ENCODE data around the gene C14orf180. TPM values are rescaled to one million over a fixed set of nuclear protein-coding genes. Genes with fewer than 3 reads are reported as not detected.
A peak's percentile ranks its signal among the peaks of the same experiment; 100 is the strongest.

The C14orf180 gene
- total and polyA plus RNA-seq, 2 donors from 2014 or later = 2.1 to 3.1 TPM

DNA sequence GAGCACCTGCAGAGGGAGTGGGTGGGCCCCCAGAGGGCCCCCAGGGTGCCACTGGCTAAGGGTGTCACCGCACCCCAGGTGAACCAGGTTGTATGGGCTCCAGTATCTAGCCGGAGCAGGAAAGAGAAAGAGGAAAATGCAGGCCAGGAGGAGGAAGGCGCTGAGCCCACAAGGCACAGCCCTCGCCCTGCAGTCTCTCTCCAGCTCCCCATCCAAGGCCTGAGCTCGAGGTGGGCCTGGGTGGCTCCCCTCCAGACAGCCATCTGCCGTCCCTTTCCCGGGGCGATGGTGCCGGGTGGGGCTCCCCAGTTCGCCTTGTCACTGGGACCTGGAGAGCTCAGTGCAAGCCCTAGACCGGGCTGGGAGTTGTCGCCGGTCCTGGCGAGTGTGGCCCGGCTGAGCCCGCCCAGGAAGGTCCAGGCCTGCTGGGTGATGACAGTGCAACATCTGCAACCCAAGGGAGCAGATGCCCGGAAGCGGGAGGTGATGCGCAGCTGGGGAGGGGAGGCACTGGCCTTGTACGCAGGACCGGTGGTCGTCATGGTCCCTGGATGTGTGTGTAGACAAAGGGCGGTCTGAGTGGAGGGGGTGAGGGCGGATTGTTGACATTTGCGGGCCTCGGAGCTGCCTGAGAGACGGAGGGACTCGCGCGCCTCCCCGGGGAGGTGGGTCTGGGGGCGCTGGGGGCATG, 24.3 kb downstream of the C14orf180 start:
- TF ChIP-seq, protein P1, sequence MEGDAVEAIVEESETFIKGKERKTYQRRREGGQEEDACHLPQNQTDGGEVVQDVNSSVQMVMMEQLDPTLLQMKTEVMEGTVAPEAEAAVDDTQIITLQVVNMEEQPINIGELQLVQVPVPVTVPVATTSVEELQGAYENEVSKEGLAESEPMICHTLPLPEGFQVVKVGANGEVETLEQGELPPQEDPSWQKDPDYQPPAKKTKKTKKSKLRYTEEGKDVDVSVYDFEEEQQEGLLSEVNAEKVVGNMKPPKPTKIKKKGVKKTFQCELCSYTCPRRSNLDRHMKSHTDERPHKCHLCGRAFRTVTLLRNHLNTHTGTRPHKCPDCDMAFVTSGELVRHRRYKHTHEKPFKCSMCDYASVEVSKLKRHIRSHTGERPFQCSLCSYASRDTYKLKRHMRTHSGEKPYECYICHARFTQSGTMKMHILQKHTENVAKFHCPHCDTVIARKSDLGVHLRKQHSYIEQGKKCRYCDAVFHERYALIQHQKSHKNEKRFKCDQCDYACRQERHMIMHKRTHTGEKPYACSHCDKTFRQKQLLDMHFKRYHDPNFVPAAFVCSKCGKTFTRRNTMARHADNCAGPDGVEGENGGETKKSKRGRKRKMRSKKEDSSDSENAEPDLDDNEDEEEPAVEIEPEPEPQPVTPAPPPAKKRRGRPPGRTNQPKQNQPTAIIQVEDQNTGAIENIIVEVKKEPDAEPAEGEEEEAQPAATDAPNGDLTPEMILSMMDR (IDR thresholded peaks at IDR 0.05; ENCODE audit: borderline replicate concordance, extremely low read depth, insufficient read depth) = no peak
- DNase-seq (peak in 1 of 5 donors; percentile 64), FAIRE-seq (no peak)
- Histone ChIP-seq H3K4me1 (ENCODE audit: control insufficient read depth in 2 of 3, insufficient read depth in 2 of 3, low read depth in 1 of 3, low read length in 3 of 3) (no peaks in the 10 kb centered on the region), H3K9me3 (ENCODE audit: control insufficient read depth in 2 of 3, insufficient read depth in 1 of 3, low read length in 3 of 3) (no peaks in the 10 kb centered on the region), H3K9ac (ENCODE audit: low read length in 3 of 3) (no peak overlapping the region), H3K27me3 (ENCODE audit: control insufficient read depth, insufficient read depth, low read length) (peaks cover 5% of the 10 kb centered on the region), H3K27ac (ENCODE audit: low read depth in 2 of 2, low read length in 2 of 2) (no peak overlapping the region), H3K4me3 (ENCODE audit: low read length in 3 of 3) (no peak overlapping the region), H3K36me3 (ENCODE audit: control insufficient read depth in 2 of 3, insufficient read depth in 3 of 3, low read length in 3 of 3) (no peaks in the 10 kb centered on the region)
- intact Hi-C loops (cut with DNase I) = no loop called here

DNA sequence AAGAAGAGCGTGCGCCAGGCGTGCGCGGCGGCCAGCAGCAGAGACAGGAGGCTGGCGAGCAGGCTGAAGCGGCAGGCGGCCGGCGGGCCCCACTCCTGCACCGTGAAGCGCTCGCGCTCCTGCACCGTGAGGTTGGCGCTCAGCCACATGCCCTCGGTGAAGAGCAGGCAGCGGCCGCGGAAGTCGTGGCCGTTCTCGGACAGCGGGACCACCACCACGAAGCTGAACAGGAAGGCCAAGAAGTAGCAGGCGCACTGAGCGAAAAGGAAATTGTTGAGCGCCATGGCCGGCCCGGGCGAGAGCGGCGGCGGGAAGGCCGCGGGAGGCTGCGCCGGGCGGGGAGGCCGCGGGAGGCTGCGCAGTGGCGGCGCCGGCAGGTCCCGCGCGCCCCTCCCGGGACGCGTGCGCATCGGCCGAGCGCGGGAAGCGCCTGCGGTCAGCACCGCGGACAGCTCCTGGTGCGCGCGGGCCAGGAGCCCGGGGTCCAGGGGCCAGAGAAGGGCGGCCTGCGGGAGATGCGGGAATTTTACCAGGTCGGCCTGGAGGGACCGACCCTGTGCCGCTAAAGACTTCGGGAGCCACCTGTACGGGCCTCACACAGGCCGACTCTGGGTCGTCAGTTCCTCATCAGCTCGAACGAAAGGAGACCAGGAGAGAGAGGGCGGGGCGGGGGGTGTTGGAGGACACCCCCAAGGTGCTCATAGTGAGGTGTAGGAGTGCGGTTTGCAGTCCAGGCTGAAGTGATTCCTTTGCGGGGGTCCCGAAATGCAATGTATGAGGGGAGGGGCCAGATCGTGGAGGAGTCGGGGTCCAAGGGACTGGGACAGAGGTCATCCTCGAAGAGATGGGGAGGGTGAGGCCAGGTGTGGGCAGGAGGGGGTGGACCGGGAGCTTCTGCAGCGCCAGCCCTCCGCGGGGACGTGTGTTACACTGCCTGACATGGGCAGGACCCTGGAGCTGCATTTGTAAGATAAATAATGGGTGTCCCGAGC, 25.2 kb downstream of the C14orf180 start, which contains the start of gene TMEM179:
TSS of gene TMEM179 (minus strand) at position 315 of the 992 bp plus-strand sequence. CDS start at position 284, 31 bp downstream.
- no peak within 1 kb of the TSS for H3K4me3 ChIP-seq (ENCODE audit: low read length in 3 of 3)
- no peaks in the 10 kb centered on the region for H3K36me3 ChIP-seq (ENCODE audit: control insufficient read depth in 2 of 3, insufficient read depth in 3 of 3, low read length in 3 of 3)
- H3K9me3 ChIP-seq (ENCODE audit: control insufficient read depth in 2 of 3, insufficient read depth in 1 of 3, low read length in 3 of 3) = no peaks in the 10 kb centered on the region
- TF ChIP-seq, protein P1 (IDR thresholded peaks at IDR 0.05; ENCODE audit: borderline replicate concordance, extremely low read depth, insufficient read depth) = no peak
- no peak within 1 kb of the TSS for H3K9ac ChIP-seq (ENCODE audit: low read length in 3 of 3)
- intact Hi-C loops (cut with DNase I) = no loop called here
- no peaks in the 10 kb centered on the region for H3K4me1 ChIP-seq (ENCODE audit: control insufficient read depth in 2 of 3, insufficient read depth in 2 of 3, low read depth in 1 of 3, low read length in 3 of 3)
- peaks cover 5% of the 10 kb centered on the region for H3K27me3 ChIP-seq (ENCODE audit: control insufficient read depth, insufficient read depth, low read length)
- no peak within 1 kb of the TSS for H3K27ac ChIP-seq (ENCODE audit: low read depth in 2 of 2, low read length in 2 of 2)
- peak in 4 of 5 donors; percentile 71 to 87 (median 77) for DNase-seq
- FAIRE-seq = no peak

DNA sequence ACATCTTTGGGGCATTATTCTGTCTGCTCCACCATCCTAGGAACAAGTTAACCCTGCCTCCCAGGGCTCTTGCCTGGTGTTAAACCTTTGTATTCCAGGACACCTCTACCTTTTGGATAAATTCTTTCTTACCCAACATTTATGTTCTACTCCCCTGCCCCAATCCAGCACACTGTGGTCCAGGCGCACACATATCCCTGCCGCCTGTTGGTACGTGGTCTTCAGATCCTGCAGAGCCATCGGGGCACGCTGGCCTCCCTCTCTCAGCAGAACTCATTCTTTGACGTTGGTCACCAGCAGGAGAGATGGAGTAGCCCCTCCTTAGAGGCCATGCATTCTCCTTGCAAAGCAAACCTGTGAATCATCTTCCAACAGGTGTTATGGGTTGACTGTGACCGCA, 30.1 kb downstream of the C14orf180 start:
- FAIRE-seq = no peak
- H3K4me3 ChIP-seq (ENCODE audit: low read length in 3 of 3) = no peak overlapping the region
- no peaks in the 10 kb centered on the region for H3K4me1 ChIP-seq (ENCODE audit: control insufficient read depth in 2 of 3, insufficient read depth in 2 of 3, low read depth in 1 of 3, low read length in 3 of 3)
- no peaks in the 10 kb centered on the region for H3K9me3 ChIP-seq (ENCODE audit: control insufficient read depth in 2 of 3, insufficient read depth in 1 of 3, low read length in 3 of 3)
- TF ChIP-seq, protein P1 (IDR thresholded peaks at IDR 0.05; ENCODE audit: borderline replicate concordance, extremely low read depth, insufficient read depth) = no peak
- no peak for DNase-seq
- no peaks in the 10 kb centered on the region for H3K36me3 ChIP-seq (ENCODE audit: control insufficient read depth in 2 of 3, insufficient read depth in 3 of 3, low read length in 3 of 3)
- no peak overlapping the region for H3K27ac ChIP-seq (ENCODE audit: low read depth in 2 of 2, low read length in 2 of 2)
- intact Hi-C loops (cut with DNase I) = no loop called here
- peaks cover 2% of the 10 kb centered on the region for H3K27me3 ChIP-seq (ENCODE audit: control insufficient read depth, insufficient read depth, low read length)
- no peak overlapping the region for H3K9ac ChIP-seq (ENCODE audit: low read length in 3 of 3)
